Mononuclear cell (primary cell): Measurements from ENCODE around the gene PRKCE. TPM values are rescaled to one million over a fixed set of nuclear protein-coding genes. Genes with fewer than 3 reads are reported as not detected.

Source experiments
- H3K27me3 ChIP-seq: 2 replicates; pipeline ENCODE4 v1.6.0; 2011; ENCODE audit warnings: low read length, control low read depth; ENCODE audit not compliant: insufficient read depth
- H3K4me1 ChIP-seq: 2 replicates; pipeline ENCODE4 v1.5.1; 2011; ENCODE audit warnings: mild to moderate bottlenecking, low read length, control low read depth; ENCODE audit not compliant: insufficient read depth
- H3K4me3 ChIP-seq: 2 replicates; pipeline ENCODE4 v1.5.1; 2011; ENCODE audit warnings: mild to moderate bottlenecking, low read length, moderate library complexity
- H3K9me3 ChIP-seq: 2 replicates; pipeline ENCODE4 v1.5.1; 2011; ENCODE audit warnings: low read depth, mild to moderate bottlenecking, control low read depth, low read length
- total RNA-seq: library from RNA; depleted of rRNA; stranded (reverse); fragments of >200 nt; gene quantifications from one replicate; pipeline ENCODE4 v1.2.3, GENCODE V29; 2012

Gene PRKCE
- total RNA-seq, 1 donor: 13.6 TPM

DNA sequence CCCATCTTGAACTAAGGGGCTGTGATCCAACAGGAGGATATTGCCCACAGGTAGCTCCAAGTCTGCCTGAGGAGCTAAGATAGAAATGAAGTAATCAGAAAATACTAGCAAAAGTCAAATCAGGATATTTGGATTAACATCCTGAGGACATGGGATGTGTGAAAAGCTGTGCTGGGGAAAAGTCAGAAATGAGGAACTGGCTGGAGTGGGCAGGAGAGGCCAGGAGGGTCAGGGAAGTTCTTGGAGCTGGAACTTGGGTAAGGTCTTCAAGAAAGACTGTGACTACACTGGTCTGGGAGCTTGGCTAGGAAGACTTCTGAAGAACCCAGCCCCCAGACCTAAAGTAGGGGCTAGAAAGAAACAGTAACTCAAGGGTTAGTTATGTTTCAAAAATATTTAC is 250.9 kb downstream of the PRKCE start:
- Histone ChIP-seq H3K9me3 (no peaks in the 10 kb centered on the region), H3K4me3 (no peak overlapping the region), H3K4me1 (peaks cover 11% of the 10 kb centered on the region), H3K27me3 (no peaks in the 10 kb centered on the region)

DNA sequence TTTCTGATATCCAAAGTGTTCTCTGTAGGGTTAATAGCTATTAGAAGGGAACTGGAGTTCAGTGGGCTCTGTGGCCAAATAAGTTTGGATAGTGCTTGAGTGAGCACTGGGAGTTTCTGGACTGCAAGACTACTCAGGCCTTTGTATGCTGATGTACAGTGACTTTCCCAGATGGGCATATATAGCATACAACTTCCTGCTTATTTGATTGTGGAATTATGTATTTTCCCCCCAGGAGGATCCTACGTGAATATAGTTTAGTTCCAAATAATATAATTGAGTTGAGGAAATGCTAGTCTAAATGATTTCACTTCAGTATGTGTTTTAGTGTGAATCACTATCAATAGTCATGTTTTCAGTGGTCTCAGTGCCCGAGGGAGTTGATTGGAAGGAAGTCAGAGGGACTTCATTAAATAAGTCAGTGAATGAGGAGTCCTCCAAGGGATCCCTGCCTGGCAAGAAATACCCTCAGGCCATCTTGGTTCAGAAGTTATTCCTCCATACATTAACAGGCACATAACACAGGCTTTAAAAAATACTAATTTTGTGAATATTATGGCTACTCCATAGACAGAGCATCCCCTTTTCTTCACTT is 251.4 kb downstream of the PRKCE start:
- peaks cover 6% of the 10 kb centered on the region for H3K4me1 ChIP-seq
- no peak overlapping the region for H3K4me3 ChIP-seq
- H3K9me3 ChIP-seq: no peaks in the 10 kb centered on the region
- H3K27me3 ChIP-seq: no peaks in the 10 kb centered on the region

DNA sequence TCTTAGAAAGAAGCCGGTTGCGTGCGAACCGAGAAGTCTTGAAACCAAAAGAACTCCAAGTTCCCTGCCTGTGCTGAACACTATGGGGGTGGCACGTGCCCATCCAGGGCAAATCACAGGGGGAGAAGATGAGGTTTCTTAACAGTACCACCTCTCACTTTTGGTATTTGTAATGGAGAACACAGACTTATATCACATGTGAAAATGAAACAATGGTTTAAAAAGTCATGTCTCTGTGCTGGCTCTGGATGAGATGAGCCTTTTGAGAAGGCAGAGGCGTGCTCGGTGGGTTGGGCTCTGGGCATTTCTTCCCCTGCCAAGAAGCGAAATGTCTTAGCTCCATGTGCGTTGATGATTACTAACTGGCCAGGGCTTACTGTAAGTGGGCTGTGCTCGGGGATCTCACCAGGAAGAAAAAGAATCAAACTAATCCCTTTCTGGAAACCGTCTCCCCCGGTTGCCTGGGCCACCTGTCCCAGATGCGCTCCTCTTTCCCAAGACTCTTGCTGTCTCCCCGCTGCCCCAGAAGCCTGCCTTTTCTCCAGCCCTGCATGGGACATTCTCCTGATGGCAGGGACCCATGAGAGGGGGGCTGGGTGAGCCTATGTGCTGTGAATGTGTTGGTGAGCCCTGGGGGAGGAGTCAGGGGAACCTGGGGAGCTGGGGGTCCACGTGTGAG is 252.9 kb downstream of the PRKCE start:
- Histone ChIP-seq H3K4me3 (no peak overlapping the region), H3K4me1 (no peaks in the 10 kb centered on the region), H3K9me3 (no peaks in the 10 kb centered on the region), H3K27me3 (no peaks in the 10 kb centered on the region)

DNA sequence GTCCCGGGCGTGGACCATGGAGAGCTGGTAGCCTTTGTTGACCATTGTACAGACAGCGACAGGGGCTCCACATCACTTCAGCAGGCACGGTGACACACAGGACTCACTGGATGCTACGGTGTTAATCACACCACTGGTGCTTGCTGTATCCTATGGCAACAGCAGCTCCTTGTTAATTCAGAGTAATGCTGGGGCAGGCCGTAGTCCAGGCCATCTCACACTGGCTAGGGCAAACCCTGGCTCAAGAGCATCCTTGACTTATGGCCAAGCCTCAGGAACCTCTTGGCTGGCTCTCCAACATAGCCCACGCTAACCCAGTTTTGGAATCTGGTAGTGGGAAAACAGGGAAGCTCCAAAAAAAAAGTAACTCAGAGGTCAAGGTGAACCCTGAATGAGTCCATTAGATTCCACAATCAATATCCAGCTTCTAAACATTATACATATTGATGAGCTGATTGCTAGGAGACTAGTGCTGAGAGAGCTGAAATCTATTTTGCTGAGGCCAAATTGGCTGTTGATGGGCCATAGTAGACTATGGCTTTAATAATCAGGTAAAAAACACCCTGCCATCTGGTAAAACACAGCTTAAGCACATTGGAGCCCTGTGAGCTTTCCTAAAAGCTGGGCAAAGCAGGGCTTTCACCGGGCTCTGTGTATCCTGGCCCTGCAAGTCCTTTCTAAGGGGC is 253.6 kb downstream of the PRKCE start:
- Histone ChIP-seq H3K4me3 (no peak overlapping the region), H3K9me3 (no peaks in the 10 kb centered on the region), H3K27me3 (no peaks in the 10 kb centered on the region), H3K4me1 (peaks cover 6% of the 10 kb centered on the region)

GRCh38 chr2:45905632-45905958 is 254.1 kb downstream of the PRKCE start:
- peaks cover 11% of the 10 kb centered on the region for H3K4me1 ChIP-seq
- no peak overlapping the region for H3K4me3 ChIP-seq
- H3K27me3 ChIP-seq: no peaks in the 10 kb centered on the region
- no peaks in the 10 kb centered on the region for H3K9me3 ChIP-seq

DNA sequence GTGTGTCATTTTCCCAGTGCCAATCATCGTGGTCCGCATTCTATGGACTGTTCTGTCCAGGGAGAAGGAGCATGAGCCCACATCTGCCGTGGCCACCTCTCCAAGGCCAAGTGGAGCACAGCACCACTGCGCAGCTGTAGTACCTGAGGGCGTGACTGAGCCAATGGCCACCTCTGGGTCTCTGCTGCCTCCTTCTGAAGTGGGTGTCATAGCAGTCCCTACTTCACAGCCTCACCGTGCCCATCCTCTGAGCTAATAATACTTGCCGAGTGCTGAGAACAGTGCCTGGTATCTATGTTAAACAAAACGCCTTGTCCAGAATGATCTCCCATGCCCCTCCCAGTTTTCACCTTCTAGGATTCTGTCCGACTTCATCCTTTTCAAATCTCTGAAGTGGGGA is 256.1 kb downstream of the PRKCE start:
- H3K4me3 ChIP-seq: no peak overlapping the region
- no peaks in the 10 kb centered on the region for H3K27me3 ChIP-seq
- no peaks in the 10 kb centered on the region for H3K9me3 ChIP-seq
- H3K4me1 ChIP-seq: peaks cover 16% of the 10 kb centered on the region

- peaks cover 16% of the 10 kb centered on the region for H3K4me1 ChIP-seq
- H3K9me3 ChIP-seq: no peaks in the 10 kb centered on the region
- H3K27me3 ChIP-seq: no peaks in the 10 kb centered on the region
- no peak overlapping the region for H3K4me3 ChIP-seq
Measured at GRCh38 chr2:45908316-45909170, 257.1 kb downstream of the PRKCE start.

- peaks cover 16% of the 10 kb centered on the region for H3K4me1 ChIP-seq
- no peaks in the 10 kb centered on the region for H3K9me3 ChIP-seq
- H3K27me3 ChIP-seq: no peaks in the 10 kb centered on the region
- H3K4me3 ChIP-seq: no peak overlapping the region
Measured at GRCh38 chr2:45909171-45909565, 257.7 kb downstream of the PRKCE start.

DNA sequence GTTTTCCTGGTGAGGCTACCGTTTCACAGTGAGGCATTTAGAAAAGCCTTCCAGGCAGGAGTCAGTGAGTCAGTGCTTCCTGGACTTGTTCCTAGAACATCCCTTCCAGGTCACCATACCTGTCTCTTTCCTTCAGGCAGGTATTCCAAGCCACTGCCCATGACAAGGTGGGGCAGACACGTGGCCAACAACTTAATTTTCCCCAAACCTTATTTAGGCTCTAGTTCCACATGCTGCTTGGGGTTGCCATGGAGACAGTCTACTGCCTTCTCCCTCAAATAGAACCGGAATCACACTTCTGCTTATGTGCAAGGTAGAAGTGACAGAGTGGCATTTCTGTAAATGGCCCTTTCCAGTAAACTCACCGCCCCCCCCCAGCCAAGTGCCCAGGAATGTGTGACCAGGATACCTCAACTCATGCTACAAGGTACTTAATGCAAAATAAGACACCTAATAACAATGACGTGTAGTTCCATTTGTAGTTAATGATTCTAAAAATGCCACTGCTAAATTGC is 258.3 kb downstream of the PRKCE start:
- no peaks in the 10 kb centered on the region for H3K27me3 ChIP-seq
- H3K9me3 ChIP-seq: no peaks in the 10 kb centered on the region
- H3K4me3 ChIP-seq: no peak overlapping the region
- peaks cover 16% of the 10 kb centered on the region for H3K4me1 ChIP-seq

GRCh38 chr2:45910473-45911060 is 259.1 kb downstream of the PRKCE start:
- H3K27me3 ChIP-seq: no peaks in the 10 kb centered on the region

GRCh38 chr2:45911538-45911937 is 260.1 kb downstream of the PRKCE start:
- no peaks in the 10 kb centered on the region for H3K9me3 ChIP-seq
- H3K4me1 ChIP-seq: peaks cover 20% of the 10 kb centered on the region
- H3K4me3 ChIP-seq: no peak overlapping the region
- H3K27me3 ChIP-seq: no peaks in the 10 kb centered on the region

More at GRCh38 chr2:45910473-45911060, 259.1 kb downstream of the PRKCE start:
- Histone ChIP-seq H3K9me3 (no peaks in the 10 kb centered on the region), H3K4me1 (peaks cover 17% of the 10 kb centered on the region), H3K4me3 (no peak overlapping the region)

DNA sequence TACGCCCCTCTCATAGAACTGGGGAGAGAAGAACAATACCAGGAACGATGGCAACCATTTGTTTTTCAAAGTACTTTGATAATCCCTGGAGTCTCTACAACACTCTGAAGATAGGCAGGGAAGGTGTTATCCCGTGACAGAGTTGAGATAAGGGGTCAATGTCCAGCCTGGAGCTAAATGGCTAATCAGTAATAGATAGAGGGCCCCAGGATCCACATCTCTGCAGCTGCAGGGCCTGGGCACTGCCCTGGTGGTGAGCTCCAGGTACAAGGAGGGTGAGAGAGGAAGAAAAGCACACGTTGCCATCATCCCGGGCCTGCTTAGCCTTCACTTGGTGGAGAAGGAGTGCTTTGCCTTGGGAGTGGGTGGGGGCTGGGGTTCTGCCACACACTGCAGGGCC is 260.6 kb downstream of the PRKCE start:
- H3K4me1 ChIP-seq: peaks cover 20% of the 10 kb centered on the region
- H3K27me3 ChIP-seq: no peaks in the 10 kb centered on the region
- H3K9me3 ChIP-seq: no peaks in the 10 kb centered on the region
- no peak overlapping the region for H3K4me3 ChIP-seq

- H3K4me3 ChIP-seq: no peak overlapping the region
- no peaks in the 10 kb centered on the region for H3K27me3 ChIP-seq
- no peaks in the 10 kb centered on the region for H3K9me3 ChIP-seq
- peaks cover 21% of the 10 kb centered on the region for H3K4me1 ChIP-seq
Measured at GRCh38 chr2:45913539-45913938, 262.1 kb downstream of the PRKCE start.

- H3K4me1 ChIP-seq: peaks cover 28% of the 10 kb centered on the region
- H3K27me3 ChIP-seq: no peaks in the 10 kb centered on the region
- no peak overlapping the region for H3K4me3 ChIP-seq
- no peaks in the 10 kb centered on the region for H3K9me3 ChIP-seq
Measured at GRCh38 chr2:45915523-45915922, 264.0 kb downstream of the PRKCE start.
